Large intestine (tissue), 3 donors: ENCODE data around the gene KCTD21. TPM values are rescaled to one million over a fixed set of nuclear protein-coding genes. Genes with fewer than 3 reads are reported as not detected.

Source experiments
- DNase-seq, 2 donors: peaks; one replicate each; pipeline versions ENCODE4 v3.0.0 to v3.0.0-alpha.2; 2013
- H3K27ac ChIP-seq: one replicate; pipeline ENCODE4 v1.5.1; 2013; ENCODE audit warnings: low read length
- H3K27me3 ChIP-seq: 2 replicates; pipeline ENCODE4 v1.6.1; 2013; ENCODE audit warnings: low read length; ENCODE audit not compliant: control insufficient read depth, insufficient read depth
- H3K36me3 ChIP-seq: 2 replicates; pipeline ENCODE4 v1.6.1; 2013; ENCODE audit warnings: low read length; ENCODE audit not compliant: control insufficient read depth, insufficient read depth
- H3K4me1 ChIP-seq: one replicate; pipeline ENCODE4 v1.6.1; 2013; ENCODE audit warnings: low read length; ENCODE audit not compliant: control insufficient read depth, insufficient read depth
- H3K4me3 ChIP-seq: one replicate; pipeline ENCODE4 v1.5.1; 2013; ENCODE audit warnings: low read length
- H3K9me3 ChIP-seq: one replicate; pipeline ENCODE4 v1.6.1; 2013; ENCODE audit warnings: mild to moderate bottlenecking, low read depth, low read length, moderate library complexity; ENCODE audit not compliant: control insufficient read depth
- WGBS: methylation state at CpG from one replicate; pipeline ENCODE4 v1.1.5; 2013; ENCODE audit warnings: low lambda C conversion rate; ENCODE audit not compliant: insufficient coverage; 5-methylcytosine and 5-hydroxymethylcytosine counted together
- polyA plus RNA-seq: library from polyadenylated mRNA; unstranded; fragments of 120-200 nt; gene quantifications from one replicate; pipeline ENCODE4 v1.2.1, GENCODE V29; 2013

Gene KCTD21
- polyA plus RNA-seq, 1 donor = 5.2 TPM

DNA sequence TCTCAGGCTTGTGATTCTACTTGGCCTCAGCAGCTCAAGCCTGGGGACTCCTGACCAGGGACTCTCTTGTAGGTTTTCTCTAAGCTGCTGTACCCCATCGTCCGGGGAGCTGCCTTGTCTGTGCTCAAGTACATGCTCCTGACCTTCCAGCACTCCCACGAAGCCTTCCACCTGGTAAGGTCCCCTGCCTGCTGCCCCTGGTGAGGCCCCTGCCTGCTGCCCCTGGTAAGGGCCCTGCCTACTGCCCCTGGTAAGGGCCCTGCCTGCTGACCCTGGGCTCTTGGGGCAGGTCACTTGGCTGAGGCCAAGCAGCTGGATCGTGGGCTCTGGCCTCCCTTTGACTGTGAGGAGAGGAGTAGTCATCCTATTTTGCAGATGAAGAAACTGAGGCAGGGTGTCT is 11.6 kb upstream of the KCTD21 start:
- Histone ChIP-seq H3K4me1 (no peaks in the 10 kb centered on the region), H3K4me3 (no peak overlapping the region), H3K9me3 (peaks cover 8% of the 10 kb centered on the region), H3K36me3 (peaks cover 3% of the 10 kb centered on the region), H3K27me3 (peaks cover 10% of the 10 kb centered on the region), H3K27ac (no peak overlapping the region)
- DNase-seq = no peak
- WGBS = no CpG with 5 or more reads among the region's 4 CpGs

DNA sequence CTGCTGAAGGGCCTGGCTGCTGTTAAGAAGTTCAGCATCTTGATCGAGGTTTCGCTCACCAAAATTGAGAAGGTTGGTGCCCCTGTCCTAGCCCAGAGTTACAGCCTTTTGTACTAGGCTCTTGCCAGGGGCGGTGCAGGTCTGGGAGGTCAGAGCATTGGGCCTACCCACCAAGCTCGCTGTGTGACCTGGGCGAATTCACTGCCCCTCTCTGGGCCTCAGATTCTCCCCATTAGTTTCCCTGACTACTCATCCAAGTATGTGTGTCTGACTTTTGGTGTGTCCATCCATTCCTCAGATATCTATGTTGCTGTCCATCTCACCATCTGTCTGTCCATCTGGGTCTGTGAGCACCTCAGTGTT is 11.2 kb upstream of the KCTD21 start:
- Histone ChIP-seq H3K27ac (no peak overlapping the region), H3K27me3 (peaks cover 10% of the 10 kb centered on the region), H3K36me3 (peaks cover 3% of the 10 kb centered on the region), H3K9me3 (peaks cover 8% of the 10 kb centered on the region), H3K4me3 (no peak overlapping the region), H3K4me1 (no peaks in the 10 kb centered on the region)
- no peak for DNase-seq
- no CpG with 5 or more reads among the region's 5 CpGs for WGBS

DNA sequence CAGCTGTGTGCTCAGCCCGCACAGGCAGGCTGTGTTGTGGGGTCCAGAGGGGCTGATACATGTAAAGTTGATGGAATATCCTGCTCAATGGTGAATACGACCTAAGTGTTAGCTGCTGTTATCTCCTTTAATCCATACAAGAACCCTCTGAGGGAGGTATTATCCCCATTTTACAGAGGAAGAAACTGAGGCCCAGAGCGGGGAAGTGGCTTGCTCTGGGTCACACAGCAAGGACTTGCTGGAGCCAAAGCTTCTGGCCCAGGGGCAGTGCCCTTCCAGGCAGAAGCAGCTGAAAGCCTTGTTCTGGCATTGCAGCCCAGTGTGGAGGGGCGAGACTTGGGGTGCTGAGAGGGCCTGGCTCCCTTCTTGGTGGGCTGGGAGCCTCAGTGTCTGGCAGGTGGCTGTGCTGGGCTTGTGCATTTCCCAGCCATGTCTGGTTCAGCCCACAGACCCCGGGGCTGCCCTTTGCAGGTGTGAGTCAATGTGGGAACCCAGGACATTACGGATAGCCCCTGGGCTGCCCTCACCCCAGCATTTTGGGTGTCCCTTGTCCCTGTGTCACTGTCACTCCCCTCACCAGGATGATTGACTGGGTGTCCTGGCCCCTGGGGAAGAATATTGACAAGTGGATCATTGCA is 10.7 kb upstream of the KCTD21 start:
- H3K4me1 ChIP-seq = no peaks in the 10 kb centered on the region
- no peak for DNase-seq
- H3K27me3 ChIP-seq = peaks cover 10% of the 10 kb centered on the region
- no CpG with 5 or more reads among the region's 6 CpGs for WGBS
- H3K4me3 ChIP-seq = no peak overlapping the region
- peaks cover 3% of the 10 kb centered on the region for H3K36me3 ChIP-seq
- H3K27ac ChIP-seq = no peak overlapping the region
- H3K9me3 ChIP-seq = peaks cover 8% of the 10 kb centered on the region

DNA sequence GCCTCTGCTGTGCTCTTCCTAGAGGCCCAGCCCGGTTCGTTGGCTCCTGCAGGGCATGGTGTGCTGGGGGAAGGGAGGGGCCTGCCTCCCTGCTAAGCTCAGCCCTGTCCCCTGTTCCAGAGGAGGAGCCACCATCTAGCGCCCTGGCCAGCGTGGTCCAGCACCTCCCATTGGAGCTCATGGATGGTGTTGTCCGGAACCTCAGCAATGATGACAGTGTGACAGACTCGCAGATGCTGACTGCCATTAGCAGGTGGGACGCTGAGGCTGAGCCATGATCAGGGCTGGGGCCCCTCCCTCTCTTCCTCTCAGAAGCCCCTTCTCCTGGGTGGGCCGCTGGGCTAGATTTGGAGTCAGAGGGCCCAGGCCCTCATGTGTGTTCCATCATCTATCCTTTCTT is 9.4 kb upstream of the KCTD21 start:
- no peak overlapping the region for H3K4me3 ChIP-seq
- no peaks in the 10 kb centered on the region for H3K4me1 ChIP-seq
- H3K9me3 ChIP-seq = peaks cover 8% of the 10 kb centered on the region
- peaks cover 3% of the 10 kb centered on the region for H3K36me3 ChIP-seq
- no peak for DNase-seq
- H3K27ac ChIP-seq = no peak overlapping the region
- WGBS = no CpG with 5 or more reads among the region's 8 CpGs
- peaks cover 10% of the 10 kb centered on the region for H3K27me3 ChIP-seq

DNA sequence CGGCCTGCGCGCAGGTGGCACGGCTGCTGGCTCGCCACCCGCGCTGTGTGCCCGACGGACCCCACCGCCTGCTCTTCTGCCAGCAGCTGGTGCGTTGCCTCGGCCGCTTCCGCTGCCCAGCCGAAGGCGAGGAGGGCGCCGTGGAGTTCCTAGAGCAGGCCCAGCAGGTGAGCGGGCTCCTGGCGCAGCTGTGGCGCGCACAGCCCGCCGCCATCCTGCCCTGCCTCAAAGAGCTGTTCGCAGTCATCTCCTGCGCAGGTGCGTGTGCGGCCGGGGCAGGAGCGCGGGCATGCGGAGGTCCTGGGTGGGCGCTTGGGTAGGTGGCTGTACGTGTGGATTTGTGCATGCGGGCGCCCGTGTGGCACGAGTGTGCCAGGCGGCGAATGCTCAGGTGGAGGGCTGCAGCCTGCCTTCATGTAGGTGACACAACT is 8.2 kb upstream of the KCTD21 start:
- Histone ChIP-seq H3K27ac (no peak overlapping the region), H3K4me3 (no peak overlapping the region), H3K27me3 (peaks cover 10% of the 10 kb centered on the region), H3K4me1 (no peaks in the 10 kb centered on the region), H3K9me3 (peaks cover 8% of the 10 kb centered on the region), H3K36me3 (peaks cover 3% of the 10 kb centered on the region)
- no peak for DNase-seq
- no CpG with 5 or more reads among the region's 40 CpGs for WGBS

DNA sequence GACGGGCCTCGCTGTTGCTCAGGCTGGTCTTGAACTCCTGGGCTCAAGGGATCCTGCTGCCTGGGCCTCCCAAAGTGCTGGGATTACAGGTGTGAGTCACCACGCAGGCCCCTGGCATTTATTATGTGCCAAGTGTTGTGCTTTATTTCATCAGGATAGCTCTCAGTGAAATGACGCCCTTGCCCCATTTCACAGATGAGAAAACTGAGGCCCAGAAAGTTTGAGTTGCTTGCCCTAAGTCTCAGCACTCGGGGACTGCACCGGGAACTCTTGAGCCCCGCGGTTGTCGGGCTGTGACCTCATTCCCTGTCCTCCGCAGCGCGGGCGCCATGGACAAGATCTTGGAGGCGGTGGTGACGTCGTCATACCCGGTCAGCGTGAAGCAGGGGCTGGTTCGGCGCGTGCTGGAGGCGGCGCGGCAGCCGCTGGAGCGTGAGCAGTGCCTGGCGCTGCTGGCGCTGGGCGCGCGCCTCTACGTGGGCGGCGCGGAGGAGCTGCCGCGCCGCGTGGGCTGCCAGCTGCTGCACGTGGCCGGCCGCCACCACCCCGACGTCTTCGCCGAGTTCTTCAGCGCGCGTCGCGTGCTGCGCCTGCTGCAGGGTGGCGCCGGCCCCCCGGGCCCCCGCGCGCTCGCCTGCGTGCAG is 7.6 kb upstream of the KCTD21 start:
- Histone ChIP-seq H3K9me3 (peaks cover 8% of the 10 kb centered on the region), H3K27ac (no peak overlapping the region), H3K4me1 (no peaks in the 10 kb centered on the region), H3K27me3 (peaks cover 10% of the 10 kb centered on the region), H3K4me3 (no peak overlapping the region), H3K36me3 (peaks cover 3% of the 10 kb centered on the region)
- WGBS = no CpG with 5 or more reads among the region's 60 CpGs
- DNase-seq = peak in 1 of 2 donors; percentile 31

DNA sequence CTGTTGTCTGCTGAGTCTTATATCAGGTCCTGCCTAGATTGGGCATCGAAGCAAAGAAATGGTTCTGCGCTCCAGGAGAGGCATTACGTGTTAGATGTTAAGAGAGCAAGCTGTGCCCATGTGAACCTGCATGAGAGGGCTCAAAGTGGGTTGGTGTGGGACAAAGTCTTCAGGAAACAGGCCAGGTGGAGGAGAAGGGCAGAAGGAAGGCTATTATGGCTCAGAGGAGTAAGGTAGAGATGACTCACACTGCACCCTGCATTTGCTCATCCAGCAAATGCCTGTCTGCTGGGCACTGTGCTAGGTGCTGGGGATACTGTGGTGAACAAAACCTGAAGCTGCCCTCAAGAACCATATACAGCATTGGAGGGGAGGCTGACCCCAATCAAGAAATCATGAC is 6.1 kb upstream of the KCTD21 start:
- Histone ChIP-seq H3K27ac (no peak overlapping the region), H3K36me3 (peaks cover 2% of the 10 kb centered on the region), H3K27me3 (peaks cover 10% of the 10 kb centered on the region), H3K9me3 (peaks cover 8% of the 10 kb centered on the region), H3K4me3 (no peak overlapping the region), H3K4me1 (no peaks in the 10 kb centered on the region)
- WGBS = 33% methylated on average over 1 of the region's 3 CpGs
- DNase-seq = peak; percentile 31 to 64

DNA sequence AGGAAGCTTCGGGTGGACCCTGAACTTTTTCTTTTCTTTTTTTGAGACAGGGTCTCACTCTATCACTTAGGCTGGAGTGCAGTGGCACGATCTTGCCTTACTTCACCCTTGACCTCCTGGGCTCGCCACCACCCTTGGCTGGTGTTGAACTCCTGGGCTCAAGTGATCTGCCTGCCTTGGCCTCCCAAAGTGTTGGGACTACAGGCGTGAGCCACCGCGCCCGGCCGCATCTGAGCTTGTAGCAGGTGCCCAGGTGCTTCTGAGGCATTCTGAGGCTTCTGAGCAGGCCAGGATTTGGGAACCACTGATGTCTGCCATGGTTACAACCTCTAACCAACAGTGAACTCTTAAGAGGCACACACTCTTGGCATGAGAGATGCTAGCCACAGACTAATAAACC is 5.4 kb upstream of the KCTD21 start:
- no peak overlapping the region for H3K27ac ChIP-seq
- H3K27me3 ChIP-seq = peaks cover 10% of the 10 kb centered on the region
- peaks cover 2% of the 10 kb centered on the region for H3K36me3 ChIP-seq
- WGBS = no CpG with 5 or more reads among the region's 8 CpGs
- H3K4me1 ChIP-seq = peaks cover 6% of the 10 kb centered on the region
- H3K9me3 ChIP-seq = peaks cover 8% of the 10 kb centered on the region
- DNase-seq = no peak
- H3K4me3 ChIP-seq = no peak overlapping the region

DNA sequence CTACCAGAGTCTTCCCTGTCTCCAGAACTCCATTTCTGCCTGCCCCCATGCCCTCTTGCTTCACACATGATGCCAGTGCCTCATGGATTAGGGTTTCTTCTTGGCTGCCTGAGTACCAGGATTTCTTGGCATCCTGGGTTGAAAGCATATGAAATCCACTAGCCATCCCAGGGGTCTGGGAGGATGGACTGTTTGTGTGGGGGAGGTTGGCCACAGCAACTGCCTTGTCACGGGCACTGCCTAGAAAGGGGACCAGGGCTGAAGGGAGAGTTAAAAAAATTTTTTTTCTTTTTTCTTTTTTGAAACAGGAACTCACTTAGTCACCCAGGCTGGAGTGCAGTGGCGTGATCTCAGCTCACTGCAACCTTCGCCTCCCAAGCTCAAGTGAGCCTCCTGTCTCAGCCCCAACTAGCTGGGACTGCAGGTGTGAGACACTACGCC is 4.5 kb upstream of the KCTD21 start:
- Histone ChIP-seq H3K27me3 (peaks cover 10% of the 10 kb centered on the region), H3K36me3 (peaks cover 1% of the 10 kb centered on the region), H3K27ac (no peak overlapping the region), H3K9me3 (peaks cover 8% of the 10 kb centered on the region), H3K4me1 (peaks cover 6% of the 10 kb centered on the region), H3K4me3 (no peak overlapping the region)
- no peak for DNase-seq
- whole genome bisulfite sequencing = no CpG with 5 or more reads among the region's 4 CpGs

DNA sequence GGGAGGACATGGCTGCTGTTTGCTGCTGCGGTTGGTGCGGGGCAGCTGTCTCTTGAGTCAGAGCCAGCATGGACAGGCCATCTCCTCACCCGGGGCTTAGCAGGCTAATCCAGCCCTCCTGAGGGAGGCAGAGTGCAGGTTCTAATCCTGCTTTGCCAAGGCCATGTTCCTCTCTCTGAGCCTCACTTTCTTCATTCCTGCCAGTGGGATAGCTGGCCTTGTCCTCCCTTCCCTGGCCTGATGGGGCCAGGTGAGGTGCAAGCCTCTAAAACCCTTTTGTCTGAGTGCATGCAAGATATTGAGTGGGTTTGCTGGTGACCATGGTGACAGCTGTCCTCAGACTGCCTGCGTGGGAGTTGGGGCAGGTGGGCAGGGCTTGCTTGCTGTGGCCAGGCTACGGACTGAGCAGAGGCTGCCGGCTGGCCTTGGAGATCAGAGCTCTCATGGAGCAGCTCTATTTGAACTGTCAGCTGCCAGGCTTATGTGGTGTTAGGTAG is 3.8 kb upstream of the KCTD21 start:
- no peak for DNase-seq
- H3K4me1 ChIP-seq = peaks cover 10% of the 10 kb centered on the region
- peaks cover 8% of the 10 kb centered on the region for H3K9me3 ChIP-seq
- no peak overlapping the region for H3K4me3 ChIP-seq
- H3K27me3 ChIP-seq = peaks cover 10% of the 10 kb centered on the region
- WGBS = no CpG with 5 or more reads among the region's 6 CpGs
- no peak overlapping the region for H3K27ac ChIP-seq
- H3K36me3 ChIP-seq = no peaks in the 10 kb centered on the region
